Osteoblast (primary cell): ENCODE measurements around the gene STARD10. TPM values are rescaled to one million over a fixed set of nuclear protein-coding genes. Genes with fewer than 3 reads are reported as not detected.
"Not testable (repeated sequence)": the region's sequence is repeated elsewhere in the genome, so short reads cannot be mapped to it uniquely, and the experiment has no call there.

Experiments used
- DNase-seq: peaks from one replicate; pipeline ENCODE4 v3.0.0; 2011; ENCODE audit warnings: low spot score, mixed read lengths; ENCODE audit not compliant: insufficient read length; ENCODE audit errors: missing footprints
- H2AFZ ChIP-seq: 2 replicates; pipeline ENCODE4 v1.6.0; 2011; ENCODE audit warnings: mild to moderate bottlenecking, low read length
- H3K27ac ChIP-seq: 2 replicates; pipeline ENCODE4 v1.5.1; 2011; ENCODE audit warnings: mild to moderate bottlenecking, low read depth, low read length, moderate library complexity
- H3K27me3 ChIP-seq: 2 replicates; pipeline ENCODE4 v1.6.0; 2012; ENCODE audit warnings: mild to moderate bottlenecking, control low read depth, inconsistent platforms, low read length, moderate library complexity; ENCODE audit not compliant: insufficient read depth
- H3K36me3 ChIP-seq: 2 replicates; pipeline ENCODE4 v1.5.1; 2011; ENCODE audit warnings: mild to moderate bottlenecking, low read length, control low read depth, moderate library complexity; ENCODE audit not compliant: insufficient read depth
- H3K4me1 ChIP-seq: 2 replicates; pipeline ENCODE4 v1.5.1; 2011; ENCODE audit warnings: mild to moderate bottlenecking, low read length, control low read depth, moderate library complexity; ENCODE audit not compliant: insufficient read depth
- H3K4me2 ChIP-seq: 2 replicates; pipeline ENCODE4 v1.6.0; 2011; ENCODE audit warnings: mild to moderate bottlenecking, low read length; ENCODE audit not compliant: insufficient read depth
- H3K4me3 ChIP-seq: fragments of 200-600 bp; sonication (generic); 3 replicates; pipeline ENCODE4 v1.5.1; 2012; ENCODE audit warnings: mild to moderate bottlenecking, low read length, inconsistent platforms; ENCODE audit not compliant: insufficient read depth
- H3K79me2 ChIP-seq: 2 replicates; pipeline ENCODE4 v1.6.0; 2012; ENCODE audit warnings: mild to moderate bottlenecking, low read length, control low read depth, inconsistent platforms; ENCODE audit not compliant: insufficient read depth
- H3K9me3 ChIP-seq: 2 replicates; pipeline ENCODE4 v1.5.1; 2011; ENCODE audit warnings: low read depth, low read length, control low read depth
- H4K20me1 ChIP-seq: 2 replicates; pipeline ENCODE4 v1.6.0; 2012; ENCODE audit warnings: mild to moderate bottlenecking, low read length, control low read depth; ENCODE audit not compliant: insufficient read depth
- total RNA-seq: library from RNA; depleted of rRNA; stranded (reverse); fragments of >200 nt; gene quantifications from 2 replicates; pipeline ENCODE4 v1.2.3, GENCODE V29; 2012
- TF ChIP-seq, protein P1 (sequence below): IDR thresholded peaks from 2 replicates; pipeline ENCODE4 v1.5.1; 2011; ENCODE audit warnings: mild to moderate bottlenecking, low read depth, low read length, moderate library complexity; ENCODE audit errors: extremely low read depth

Gene STARD10
- total RNA-seq, 1 donor = 25.7 TPM

DNA sequence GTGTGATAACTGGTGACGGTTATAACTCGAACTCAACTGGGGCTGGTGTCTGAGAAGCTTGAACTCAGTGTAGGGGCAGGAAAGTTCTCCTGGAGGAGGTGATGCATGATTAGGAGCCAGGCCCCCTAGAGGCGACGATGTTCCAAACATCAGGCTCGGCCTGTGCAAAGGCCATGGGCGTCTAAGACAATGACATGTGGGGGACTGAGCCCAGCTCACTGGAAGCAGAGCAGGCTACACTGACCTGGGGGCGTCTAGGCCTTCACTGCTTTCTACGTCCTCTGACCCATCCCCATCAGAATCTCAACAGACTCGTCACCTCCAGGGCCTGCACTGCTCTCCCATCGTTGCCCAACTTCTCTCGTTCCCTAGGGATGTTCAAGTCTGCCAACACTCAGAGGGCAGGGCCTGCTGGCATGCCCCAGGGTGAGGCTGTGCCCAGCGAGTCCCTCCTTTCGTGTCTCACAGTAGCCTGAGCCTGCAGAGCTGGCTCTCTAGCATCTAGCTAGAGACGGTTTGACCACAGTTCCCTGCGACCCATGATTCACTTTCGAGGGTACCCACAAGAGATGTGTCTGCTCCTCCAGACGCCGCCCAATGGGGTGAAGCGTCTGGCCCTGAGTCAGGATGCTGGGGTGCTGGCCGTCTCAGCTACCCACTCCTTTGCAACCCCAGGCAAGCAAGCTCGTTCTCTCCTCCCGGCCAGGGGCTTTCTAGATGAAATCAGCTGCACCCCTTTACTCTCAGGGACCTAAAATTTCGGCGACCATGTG is 19.3 kb upstream of the STARD10 start:
- peak; percentile 95 for DNase-seq
- peaks cover 35% of the 10 kb centered on the region for H3K4me1 ChIP-seq
- peak overlapping the region; percentile 79 for H3K4me3 ChIP-seq
- peak overlapping the region; percentile 88 for H2AFZ ChIP-seq
- H3K27ac ChIP-seq = peak overlapping the region; percentile 97
- H3K4me2 ChIP-seq = peak overlapping the region; percentile 90
- H3K36me3 ChIP-seq = peaks cover 21% of the 10 kb centered on the region
- peaks cover 6% of the 10 kb centered on the region for H4K20me1 ChIP-seq
- H3K27me3 ChIP-seq = no peaks in the 10 kb centered on the region
- H3K79me2 ChIP-seq = peaks cover 34% of the 10 kb centered on the region
- TF ChIP-seq, protein P1, sequence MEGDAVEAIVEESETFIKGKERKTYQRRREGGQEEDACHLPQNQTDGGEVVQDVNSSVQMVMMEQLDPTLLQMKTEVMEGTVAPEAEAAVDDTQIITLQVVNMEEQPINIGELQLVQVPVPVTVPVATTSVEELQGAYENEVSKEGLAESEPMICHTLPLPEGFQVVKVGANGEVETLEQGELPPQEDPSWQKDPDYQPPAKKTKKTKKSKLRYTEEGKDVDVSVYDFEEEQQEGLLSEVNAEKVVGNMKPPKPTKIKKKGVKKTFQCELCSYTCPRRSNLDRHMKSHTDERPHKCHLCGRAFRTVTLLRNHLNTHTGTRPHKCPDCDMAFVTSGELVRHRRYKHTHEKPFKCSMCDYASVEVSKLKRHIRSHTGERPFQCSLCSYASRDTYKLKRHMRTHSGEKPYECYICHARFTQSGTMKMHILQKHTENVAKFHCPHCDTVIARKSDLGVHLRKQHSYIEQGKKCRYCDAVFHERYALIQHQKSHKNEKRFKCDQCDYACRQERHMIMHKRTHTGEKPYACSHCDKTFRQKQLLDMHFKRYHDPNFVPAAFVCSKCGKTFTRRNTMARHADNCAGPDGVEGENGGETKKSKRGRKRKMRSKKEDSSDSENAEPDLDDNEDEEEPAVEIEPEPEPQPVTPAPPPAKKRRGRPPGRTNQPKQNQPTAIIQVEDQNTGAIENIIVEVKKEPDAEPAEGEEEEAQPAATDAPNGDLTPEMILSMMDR = peak; percentile 67
- H3K9me3 ChIP-seq = no peaks in the 10 kb centered on the region

DNA sequence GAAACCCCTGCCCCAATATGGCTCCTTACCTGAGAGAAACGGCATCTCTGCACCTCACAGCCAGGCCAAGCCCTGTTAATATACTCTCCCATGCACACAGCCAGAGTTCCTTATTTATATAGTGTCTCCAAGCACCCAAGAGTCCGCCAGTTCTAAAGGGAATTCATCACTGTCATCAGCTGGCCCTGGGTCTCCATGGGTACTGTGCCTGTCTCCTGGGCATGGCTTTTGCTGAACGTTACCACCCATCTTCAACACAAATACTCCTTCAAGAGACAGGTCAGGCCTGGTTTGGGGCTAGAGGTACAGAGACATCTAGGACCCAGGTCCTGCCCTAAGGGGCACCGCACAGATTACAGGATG is 18.7 kb upstream of the STARD10 start:
- H2AFZ ChIP-seq = no peak overlapping the region
- TF ChIP-seq, protein P1 = no peak
- H3K27me3 ChIP-seq = no peaks in the 10 kb centered on the region
- peaks cover 17% of the 10 kb centered on the region for H3K36me3 ChIP-seq
- peak overlapping the region; percentile 97 for H3K27ac ChIP-seq
- peak overlapping the region; percentile 90 for H3K4me2 ChIP-seq
- no peaks in the 10 kb centered on the region for H3K9me3 ChIP-seq
- H3K79me2 ChIP-seq = peaks cover 34% of the 10 kb centered on the region
- peaks cover 41% of the 10 kb centered on the region for H3K4me1 ChIP-seq
- H3K4me3 ChIP-seq = peak overlapping the region; percentile 79
- H4K20me1 ChIP-seq = peaks cover 4% of the 10 kb centered on the region
- peak; percentile 52 for DNase-seq

DNA sequence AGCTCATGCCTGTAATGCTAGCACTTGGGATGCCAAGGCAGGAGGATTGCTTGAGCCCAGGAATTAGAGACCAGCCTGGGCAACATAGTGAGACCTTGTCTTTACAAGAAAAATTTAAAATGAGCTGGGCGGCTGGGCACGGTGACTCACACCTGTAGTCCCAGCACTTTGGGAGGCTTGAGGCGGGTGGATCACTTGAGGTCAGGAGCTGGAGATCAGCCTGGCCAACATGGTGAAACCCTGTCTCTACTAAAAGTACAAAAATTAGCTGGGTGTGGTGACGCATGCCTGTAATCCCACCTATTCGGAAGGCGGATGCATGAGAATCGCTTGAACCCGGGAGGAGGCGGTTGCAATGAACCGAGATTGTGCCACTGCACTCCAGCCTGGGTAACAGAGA is 17.8 kb upstream of the STARD10 start:
- not testable (repeated sequence) for H3K9me3 ChIP-seq, H4K20me1 ChIP-seq, H3K4me3 ChIP-seq, DNase-seq, H3K27ac ChIP-seq, H2AFZ ChIP-seq, H3K27me3 ChIP-seq
- H3K36me3 ChIP-seq = peaks cover 17% of the 10 kb centered on the region
- peak overlapping the region; percentile 90 for H3K4me2 ChIP-seq
- H3K79me2 ChIP-seq = peaks cover 34% of the 10 kb centered on the region
- peaks cover 50% of the 10 kb centered on the region for H3K4me1 ChIP-seq

DNA sequence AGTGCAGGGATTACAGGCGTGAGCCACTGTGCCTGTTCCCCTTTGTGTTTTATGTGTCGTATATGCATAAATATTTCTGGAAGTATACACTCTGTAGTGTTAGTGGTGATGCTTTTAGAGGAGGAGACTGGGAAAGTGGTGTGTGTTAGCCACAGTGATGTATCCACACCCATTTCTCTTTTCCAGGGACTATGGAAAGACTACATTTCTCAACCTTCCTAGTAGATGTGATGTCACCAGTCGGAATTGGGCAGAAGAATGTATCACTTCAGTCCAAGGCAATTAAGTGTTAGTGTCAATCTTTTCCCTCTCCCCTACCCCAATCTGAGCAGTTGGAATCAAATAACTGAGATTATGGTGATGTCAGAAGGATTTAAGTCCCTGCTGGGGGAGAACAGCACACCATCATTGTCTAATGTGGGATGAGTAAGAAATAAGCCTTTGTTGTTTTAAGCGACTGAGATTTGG is 14.5 kb upstream of the STARD10 start:
- Histone ChIP-seq H3K79me2 (peaks cover 18% of the 10 kb centered on the region), H3K27ac (peak overlapping the region; percentile 82), H3K4me3 (no peak overlapping the region), H3K9me3 (no peaks in the 10 kb centered on the region), H2AFZ (no peak overlapping the region), H3K4me1 (peaks cover 35% of the 10 kb centered on the region), H4K20me1 (peaks cover 3% of the 10 kb centered on the region), H3K4me2 (no peak overlapping the region), H3K27me3 (no peaks in the 10 kb centered on the region), H3K36me3 (peaks cover 17% of the 10 kb centered on the region)
- TF ChIP-seq, protein P1 = no peak
- peak; percentile 82 for DNase-seq
